Neural progenitor cell (in vitro differentiated cells): Measurements from ENCODE around the gene UNC5B. TPM values are rescaled to one million over a fixed set of nuclear protein-coding genes. Genes with fewer than 3 reads are reported as not detected.

Experiments used
- DNase-seq: peaks from one replicate; pipeline ENCODE4 v3.0.0-alpha.2; 2016; ENCODE audit warnings: low spot score
- H2AFZ ChIP-seq: fragments of 200-600 bp; sonication (generic); replicated peaks from 2 replicates; pipeline ENCODE4 v1.6.1; 2016; ENCODE audit warnings: antibody characterized with exemption
- H3F3A ChIP-seq: fragments of 200-600 bp; sonication (generic); 2 replicates; pipeline ENCODE4 v1.6.1; 2016; ENCODE audit warnings: antibody characterized with exemption, low read depth
- H3K27ac ChIP-seq: fragments of 200-600 bp; sonication (generic); 2 replicates; pipeline ENCODE4 v1.5.1; 2016; ENCODE audit warnings: mild to moderate bottlenecking
- H3K27me3 ChIP-seq: fragments of 200-600 bp; sonication (generic); 2 replicates; pipeline ENCODE4 v1.6.1; 2016; ENCODE audit warnings: mild to moderate bottlenecking, moderate library complexity
- H3K36me3 ChIP-seq: fragments of 200-600 bp; sonication (generic); 2 replicates; pipeline ENCODE4 v1.5.1; 2016
- H3K4me1 ChIP-seq: fragments of 200-600 bp; sonication (generic); 2 replicates; pipeline ENCODE4 v1.6.1; 2016; ENCODE audit warnings: mixed run types
- H3K4me2 ChIP-seq: fragments of 200-600 bp; sonication (generic); 2 replicates; pipeline ENCODE4 v1.6.1; 2016
- H3K4me3 ChIP-seq: fragments of 200-600 bp; sonication (generic); 2 replicates; pipeline ENCODE4 v1.5.1; 2016
- H3K79me2 ChIP-seq: fragments of 200-600 bp; sonication (generic); 2 replicates; pipeline ENCODE4 v1.6.1; 2016; ENCODE audit warnings: low read depth
- H3K9ac ChIP-seq: fragments of 200-600 bp; sonication (generic); 2 replicates; pipeline ENCODE4 v1.6.1; 2016
- H3K9me3 ChIP-seq: fragments of 200-600 bp; sonication (generic); 2 replicates; pipeline ENCODE4 v1.5.1; 2016; ENCODE audit warnings: low read depth
- H4K20me1 ChIP-seq: fragments of 200-600 bp; sonication (generic); 2 replicates; pipeline ENCODE4 v1.6.1; 2016; ENCODE audit warnings: low read depth
- H3K27ac Mint-ChIP-seq: 3 replicates; pipeline ENCODE4 v1.8.0; 2021; ENCODE audit warnings: mixed read lengths
- H3K27me3 Mint-ChIP-seq: 2 replicates; pipeline ENCODE4 v1.8.0; 2022; ENCODE audit warnings: low read depth, mild to moderate bottlenecking, inconsistent platforms, moderate library complexity, mixed read lengths; ENCODE audit not compliant: insufficient read depth
- H3K36me3 Mint-ChIP-seq: 3 replicates; pipeline ENCODE4 v1.8.0; 2021; ENCODE audit warnings: mixed read lengths
- H3K4me1 Mint-ChIP-seq: 3 replicates; pipeline ENCODE4 v1.8.0; 2021; ENCODE audit warnings: mixed read lengths
- H3K4me3 Mint-ChIP-seq: 3 replicates; pipeline ENCODE4 v1.8.0; 2021; ENCODE audit warnings: mild to moderate bottlenecking, moderate library complexity, mixed read lengths
- H3K9me3 Mint-ChIP-seq: 3 replicates; pipeline ENCODE4 v1.8.0; 2020; ENCODE audit warnings: mixed read lengths
- CTCF ChIP-seq: fragments of 200-600 bp; sonication (generic); IDR thresholded peaks from 2 replicates; pipeline ENCODE4 v1.5.1; 2017; ENCODE audit warnings: antibody characterized with exemption, mild to moderate bottlenecking
- EZH2 ChIP-seq: fragments of 200-600 bp; sonication (generic); IDR thresholded peaks from 2 replicates; pipeline ENCODE4 v1.6.1; 2017; ENCODE audit warnings: antibody characterized with exemption, mild to moderate bottlenecking, moderate library complexity
- EZH2phosphoT487 ChIP-seq: fragments of 200-600 bp; sonication (generic); IDR thresholded peaks from 2 replicates; pipeline ENCODE4 v1.6.1; 2017; ENCODE audit warnings: antibody characterized with exemption
- total RNA-seq: library from RNA; depleted of rRNA; stranded (reverse); fragments of >200 nt; gene quantifications from 2 replicates; pipeline ENCODE4 v1.2.3, GENCODE V29; 2015; ENCODE audit warnings: low replicate concordance

The UNC5B gene
- total RNA-seq, 1 donor from 2014 or later = 3.3 TPM

GRCh38 chr10:71293446-71294084, 81.2 kb downstream of the UNC5B start:
- no peak for DNase-seq
- H3K79me2 ChIP-seq = no peaks in the 10 kb centered on the region
- no peaks in the 10 kb centered on the region for H3K9me3 ChIP-seq
- Mint-ChIP-seq H3K27me3 (peaks cover 11% of the 10 kb centered on the region), H3K27ac (no peak overlapping the region), H3K4me3 (no peak overlapping the region), H3K36me3 (no peaks in the 10 kb centered on the region), H3K4me1 (peaks cover 1% of the 10 kb centered on the region), H3K9me3 (no peaks in the 10 kb centered on the region)
- no peaks in the 10 kb centered on the region for H4K20me1 ChIP-seq
- no peaks in the 10 kb centered on the region for H3K36me3 ChIP-seq
- H2AFZ ChIP-seq = no peak overlapping the region
- no peak for TF ChIP-seq EZH2phosphoT487
- no peak for TF ChIP-seq EZH2
- TF ChIP-seq CTCF = no peak
- H3K27me3 ChIP-seq = no peaks in the 10 kb centered on the region
- no peaks in the 10 kb centered on the region for H3K4me1 ChIP-seq
- H3K4me2 ChIP-seq = no peak overlapping the region
- no peak overlapping the region for H3K4me3 ChIP-seq
- no peak overlapping the region for H3K9ac ChIP-seq
- H3K27ac ChIP-seq = no peak overlapping the region
- H3F3A ChIP-seq = no peaks in the 10 kb centered on the region

- H2AFZ ChIP-seq = no peak overlapping the region
- no peak for DNase-seq
- H3K4me2 ChIP-seq = no peak overlapping the region
- Mint-ChIP-seq H3K9me3 (no peaks in the 10 kb centered on the region), H3K27ac (peak overlapping the region; percentile 4), H3K36me3 (no peaks in the 10 kb centered on the region), H3K4me3 (no peak overlapping the region), H3K4me1 (peaks cover 3% of the 10 kb centered on the region), H3K27me3 (peaks cover 8% of the 10 kb centered on the region)
- H3K27ac ChIP-seq = no peak overlapping the region
- no peaks in the 10 kb centered on the region for H4K20me1 ChIP-seq
- H3K4me3 ChIP-seq = no peak overlapping the region
- no peaks in the 10 kb centered on the region for H3K36me3 ChIP-seq
- TF ChIP-seq EZH2phosphoT487 (no peak), CTCF (no peak), EZH2 (no peak)
- H3K4me1 ChIP-seq = no peaks in the 10 kb centered on the region
- H3K9ac ChIP-seq = no peak overlapping the region
- no peaks in the 10 kb centered on the region for H3K9me3 ChIP-seq
- H3F3A ChIP-seq = no peaks in the 10 kb centered on the region
- no peaks in the 10 kb centered on the region for H3K27me3 ChIP-seq
- H3K79me2 ChIP-seq = no peaks in the 10 kb centered on the region
Measured at GRCh38 chr10:71294091-71294561, 81.8 kb downstream of the UNC5B start.

- H3K79me2 ChIP-seq = no peaks in the 10 kb centered on the region
- Mint-ChIP-seq H3K4me3 (no peak overlapping the region), H3K4me1 (peaks cover 7% of the 10 kb centered on the region), H3K36me3 (no peaks in the 10 kb centered on the region), H3K27ac (no peak overlapping the region), H3K9me3 (no peaks in the 10 kb centered on the region), H3K27me3 (peaks cover 8% of the 10 kb centered on the region)
- H3K4me1 ChIP-seq = no peaks in the 10 kb centered on the region
- no peak overlapping the region for H3K9ac ChIP-seq
- no peak overlapping the region for H3K4me2 ChIP-seq
- H3F3A ChIP-seq = no peaks in the 10 kb centered on the region
- no peak overlapping the region for H2AFZ ChIP-seq
- no peaks in the 10 kb centered on the region for H3K36me3 ChIP-seq
- no peak for TF ChIP-seq EZH2phosphoT487
- TF ChIP-seq CTCF = no peak
- no peak for TF ChIP-seq EZH2
- DNase-seq = no peak
- no peaks in the 10 kb centered on the region for H4K20me1 ChIP-seq
- H3K4me3 ChIP-seq = no peak overlapping the region
- H3K9me3 ChIP-seq = no peaks in the 10 kb centered on the region
- no peak overlapping the region for H3K27ac ChIP-seq
- H3K27me3 ChIP-seq = no peaks in the 10 kb centered on the region
Measured at GRCh38 chr10:71294856-71295255, 82.5 kb downstream of the UNC5B start.
